Neuron (in vitro differentiated cells): ENCODE results near the gene ZFP30.
"Not testable (repeated sequence)": the region's sequence is repeated elsewhere in the genome, so short reads cannot be mapped to it uniquely, and the experiment has no call there.

Experiments used
- H2AFZ ChIP-seq: one replicate; pipeline ENCODE4 v1.6.1; 2013; ENCODE audit warnings: low read depth, mild to moderate bottlenecking, inconsistent platforms, low read length, moderate library complexity
- H3K27me3 ChIP-seq: one replicate; pipeline ENCODE4 v1.6.1; 2013; ENCODE audit warnings: low read length; ENCODE audit not compliant: insufficient read depth
- H3K36me3 ChIP-seq: one replicate; pipeline ENCODE4 v1.6.1; 2013; ENCODE audit warnings: low read length; ENCODE audit not compliant: insufficient read depth
- H3K4me1 ChIP-seq: one replicate; pipeline ENCODE4 v1.6.1; 2013; ENCODE audit warnings: low read length; ENCODE audit not compliant: insufficient read depth
- H3K4me3 ChIP-seq: 2 replicates; pipeline ENCODE4 v1.5.1; 2013; ENCODE audit warnings: mild to moderate bottlenecking, low read length, moderate library complexity
- H3K9me3 ChIP-seq: one replicate; pipeline ENCODE4 v1.6.1; 2013; ENCODE audit warnings: low read length

ZFP30 gene

DNA sequence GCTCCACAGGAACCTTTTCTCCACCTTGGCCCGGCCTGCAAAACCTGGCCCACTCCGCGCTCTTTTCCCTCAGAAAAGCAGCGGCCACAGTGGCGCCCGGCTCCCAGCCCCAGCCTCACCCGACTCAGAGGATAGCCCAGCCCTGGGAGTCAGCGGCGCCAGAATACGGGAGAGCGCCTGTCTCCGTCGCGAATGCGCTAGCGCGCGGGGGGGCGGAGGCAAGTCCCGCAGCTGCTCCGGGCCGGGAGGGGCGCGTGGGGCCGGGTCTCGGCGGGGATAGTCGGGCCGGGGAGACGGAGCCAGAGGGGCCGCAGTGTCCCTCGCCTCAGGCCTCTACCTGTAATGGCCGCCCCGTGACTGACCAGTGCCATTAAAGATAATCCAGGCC lies at the start of gene ZFP30:
Gene ZFP30 (minus strand): TSS at position 165 of the 388 bp plus-strand sequence. CDS start 7,643 bp downstream, outside the sequence.
- Histone ChIP-seq H3K27me3 (no peaks in the 10 kb centered on the region), H3K9me3 (peaks cover 4% of the 10 kb centered on the region)

DNA sequence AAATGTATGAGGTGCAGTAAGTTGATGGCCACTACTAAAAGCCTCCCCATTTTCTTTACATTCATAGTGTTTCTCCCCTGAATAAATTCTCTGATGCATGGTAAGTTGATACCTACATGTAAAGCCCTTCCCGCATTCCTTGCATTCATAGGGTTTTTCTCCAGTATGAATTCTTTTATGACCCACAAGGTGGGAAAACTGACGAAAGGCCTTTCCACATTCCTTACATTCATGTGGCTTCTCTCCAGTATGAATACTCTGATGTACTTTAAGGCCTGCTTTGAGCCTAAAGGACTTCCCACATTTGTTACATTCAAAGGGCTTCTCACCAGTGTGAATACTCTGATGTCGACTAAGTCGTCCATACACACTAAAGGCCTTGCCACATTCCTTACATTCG lies 43.8 kb upstream of the ZFP30 start:
- peaks cover 43% of the 10 kb centered on the region for H3K9me3 ChIP-seq
- H3K4me3 ChIP-seq = no peak overlapping the region
- no peaks in the 10 kb centered on the region for H3K4me1 ChIP-seq
- peaks cover 50% of the 10 kb centered on the region for H3K36me3 ChIP-seq
- no peak overlapping the region for H2AFZ ChIP-seq
- H3K27me3 ChIP-seq = no peaks in the 10 kb centered on the region

More for the DNA sequence above, at the start of gene ZFP30:
- Histone ChIP-seq H3K4me3 (peak within 1 kb of the TSS; percentile 77), H3K36me3 (no peaks in the 10 kb centered on the region), H3K4me1 (peaks cover 5% of the 10 kb centered on the region), H2AFZ (peak within 1 kb of the TSS; percentile 82)

- Histone ChIP-seq H3K36me3 (peaks cover 46% of the 10 kb centered on the region), H3K27me3 (no peaks in the 10 kb centered on the region), H3K4me3 (no peak overlapping the region), H2AFZ (no peak overlapping the region), H3K9me3 (peaks cover 39% of the 10 kb centered on the region), H3K4me1 (no peaks in the 10 kb centered on the region)
Measured at GRCh38 chr19:37698216-37698615, 43.0 kb upstream of the ZFP30 start.

- no peak overlapping the region for H3K4me3 ChIP-seq
- H3K36me3 ChIP-seq = peaks cover 37% of the 10 kb centered on the region
- no peaks in the 10 kb centered on the region for H3K27me3 ChIP-seq
- no peak overlapping the region for H2AFZ ChIP-seq
- H3K4me1 ChIP-seq = no peaks in the 10 kb centered on the region
- peaks cover 31% of the 10 kb centered on the region for H3K9me3 ChIP-seq
Measured at GRCh38 chr19:37695144-37695899, 40.1 kb upstream of the ZFP30 start.

DNA sequence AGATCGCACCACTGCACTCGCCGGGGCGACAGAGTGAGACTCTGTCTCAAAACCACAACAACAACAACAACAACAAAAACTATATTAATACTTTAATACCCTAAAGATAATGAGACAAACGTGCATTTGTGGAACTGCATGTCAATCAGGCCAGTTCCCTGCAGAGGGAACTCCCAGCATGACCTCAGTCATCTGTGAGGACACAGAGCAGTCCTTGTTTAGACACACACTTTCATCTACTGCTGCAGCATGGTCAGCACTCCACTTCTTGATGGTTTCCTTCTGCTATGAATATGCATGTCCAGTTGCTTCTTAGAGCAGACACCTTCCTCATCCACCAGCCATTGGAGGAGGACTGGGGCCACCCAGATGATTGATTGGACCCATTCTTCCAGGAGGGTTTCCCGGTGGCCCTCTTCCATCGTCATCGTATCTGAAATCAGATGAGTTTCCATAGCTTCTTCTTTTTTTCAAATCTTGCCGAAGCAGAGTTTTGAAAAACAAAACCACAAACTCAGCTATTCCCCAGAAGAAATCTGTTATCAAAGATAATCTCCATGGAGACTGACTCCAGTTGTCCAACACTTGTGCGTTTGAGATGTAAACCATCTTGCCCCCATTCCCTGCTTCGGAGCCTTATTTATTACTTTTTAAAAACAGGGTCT lies 37.8 kb upstream of the ZFP30 start:
- H3K4me3 ChIP-seq = no peak overlapping the region
- H3K9me3 ChIP-seq = peaks cover 14% of the 10 kb centered on the region
- peaks cover 20% of the 10 kb centered on the region for H3K36me3 ChIP-seq
- no peaks in the 10 kb centered on the region for H3K4me1 ChIP-seq
- no peaks in the 10 kb centered on the region for H3K27me3 ChIP-seq
- H2AFZ ChIP-seq = no peak overlapping the region

GRCh38 chr19:37691881-37692504 lies 36.7 kb upstream of the ZFP30 start:
- peaks cover 12% of the 10 kb centered on the region for H3K36me3 ChIP-seq
- peaks cover 11% of the 10 kb centered on the region for H3K9me3 ChIP-seq
- H3K4me1 ChIP-seq = no peaks in the 10 kb centered on the region
- H2AFZ ChIP-seq = peak overlapping the region; percentile 49
- no peaks in the 10 kb centered on the region for H3K27me3 ChIP-seq
- H3K4me3 ChIP-seq = peak overlapping the region; percentile 55

GRCh38 chr19:37683520-37683919 lies 28.3 kb upstream of the ZFP30 start:
- H3K27me3 ChIP-seq = no peaks in the 10 kb centered on the region
- no peak overlapping the region for H3K4me3 ChIP-seq
- H3K4me1 ChIP-seq = no peaks in the 10 kb centered on the region
- H3K36me3 ChIP-seq = peaks cover under 1% of the 10 kb centered on the region
- no peak overlapping the region for H2AFZ ChIP-seq
- peaks cover 10% of the 10 kb centered on the region for H3K9me3 ChIP-seq

DNA sequence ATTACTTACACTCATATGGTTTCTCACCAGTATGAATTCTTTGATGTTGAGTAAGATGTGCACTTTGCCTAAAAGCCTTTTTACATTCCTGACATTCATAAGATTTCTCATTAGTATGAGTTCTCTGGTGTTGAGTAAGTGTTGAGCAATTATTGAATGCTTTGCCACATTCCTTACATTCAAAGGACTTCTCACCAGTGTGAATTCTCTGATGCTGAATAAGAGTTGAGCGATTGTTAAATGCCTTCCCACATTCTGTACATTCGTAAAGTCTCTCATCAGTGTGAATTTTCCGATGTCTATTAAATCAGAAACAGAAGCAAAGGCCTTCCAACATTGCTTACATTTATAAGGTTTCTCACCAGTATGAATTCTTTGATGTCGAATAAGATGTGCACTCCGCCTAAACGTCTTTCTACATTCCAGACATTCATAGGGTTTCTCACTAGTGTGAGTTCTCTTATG lies 14.2 kb upstream of the ZFP30 start:
- Histone ChIP-seq H3K4me1 (no peaks in the 10 kb centered on the region), H2AFZ (no peak overlapping the region), H3K4me3 (no peak overlapping the region), H3K9me3 (peaks cover 22% of the 10 kb centered on the region), H3K27me3 (no peaks in the 10 kb centered on the region), H3K36me3 (no peaks in the 10 kb centered on the region)

GRCh38 chr19:37657157-37657556 lies 1.9 kb upstream of the ZFP30 start:
- not testable (repeated sequence) for H3K4me1 ChIP-seq, H3K4me3 ChIP-seq, H3K9me3 ChIP-seq, H2AFZ ChIP-seq, H3K36me3 ChIP-seq, H3K27me3 ChIP-seq

GRCh38 chr19:37655689-37656371 lies 565 bp upstream of the ZFP30 start:
- Histone ChIP-seq H3K27me3 (no peaks in the 10 kb centered on the region), H3K9me3 (peaks cover 8% of the 10 kb centered on the region), H2AFZ (peak overlapping the region; percentile 82), H3K36me3 (no peaks in the 10 kb centered on the region), H3K4me3 (peak overlapping the region; percentile 77), H3K4me1 (peaks cover 5% of the 10 kb centered on the region)

GRCh38 chr19:37654629-37655300 lies 500 bp downstream of the ZFP30 start:
- H3K36me3 ChIP-seq = peaks cover 4% of the 10 kb centered on the region
- H3K4me1 ChIP-seq = peaks cover 5% of the 10 kb centered on the region
- H3K9me3 ChIP-seq = peaks cover 5% of the 10 kb centered on the region
- no peaks in the 10 kb centered on the region for H3K27me3 ChIP-seq
- peak overlapping the region; percentile 77 for H3K4me3 ChIP-seq
- peak overlapping the region; percentile 82 for H2AFZ ChIP-seq

- peak overlapping the region; percentile 82 for H2AFZ ChIP-seq
- H3K4me1 ChIP-seq = peaks cover 5% of the 10 kb centered on the region
- H3K36me3 ChIP-seq = peaks cover 4% of the 10 kb centered on the region
- H3K9me3 ChIP-seq = peaks cover 5% of the 10 kb centered on the region
- peak overlapping the region; percentile 77 for H3K4me3 ChIP-seq
- no peaks in the 10 kb centered on the region for H3K27me3 ChIP-seq
Measured at GRCh38 chr19:37654118-37654517, 1.1 kb downstream of the ZFP30 start.
